GM18867 (cell line): ENCODE results near the gene LMF1.

Experiments used
- ATAC-seq: cut with Tn5 transposase; IDR thresholded peaks from one replicate; pipeline ENCODE4 v1.9.1; 2021; ENCODE audit warnings: mild to moderate bottlenecking, moderate library complexity; ENCODE audit not compliant: unreplicated experiment

LMF1 gene

GRCh38 chr16:931626-932500 is 38.9 kb downstream of the LMF1 start:
- ATAC-seq: no peak

DNA sequence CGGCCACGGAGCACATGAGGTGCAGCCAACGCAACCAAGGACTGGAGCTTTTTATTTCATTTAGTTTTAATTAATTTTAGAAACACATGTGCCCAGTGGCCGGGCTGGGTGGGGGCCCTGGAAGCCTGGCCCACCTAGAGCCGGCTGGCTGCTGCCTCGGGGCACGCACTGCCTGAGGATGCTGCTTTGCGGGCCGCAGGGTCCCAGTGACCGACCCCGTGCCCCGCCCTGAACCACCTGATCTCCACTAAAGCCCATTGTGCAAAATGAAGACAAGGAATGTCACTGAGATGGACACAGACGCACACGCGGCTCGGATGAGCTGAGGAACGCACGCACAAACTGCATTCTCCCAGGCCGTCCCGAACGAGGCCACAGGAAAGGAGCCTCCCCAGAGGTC is 39.6 kb downstream of the LMF1 start:
- ATAC-seq: no peak

DNA sequence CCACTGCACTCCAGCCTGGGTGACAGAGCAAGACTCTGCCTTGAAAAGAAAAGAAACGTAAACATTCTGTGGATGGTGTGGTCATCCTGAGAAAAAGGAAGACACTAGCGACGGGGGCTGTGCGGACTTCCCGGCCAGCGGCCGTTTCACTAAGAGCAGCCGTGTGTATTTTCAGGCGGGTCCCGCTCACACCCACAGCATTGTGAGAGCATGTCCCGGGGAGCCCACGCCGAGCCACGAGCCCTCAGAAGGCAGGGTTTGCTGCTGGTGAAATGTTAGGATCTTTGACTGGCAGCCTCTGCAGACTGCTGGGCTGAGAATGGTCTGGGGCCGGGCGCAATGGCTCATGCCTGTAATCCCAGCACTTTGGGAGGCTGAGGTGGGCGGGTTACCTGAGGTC is 40.3 kb downstream of the LMF1 start:
- no peak for ATAC-seq

GRCh38 chr16:930076-930475 is 40.7 kb downstream of the LMF1 start:
- no peak for ATAC-seq

- no peak for ATAC-seq
Observed at GRCh38 chr16:929227-930073, 41.3 kb downstream of the LMF1 start.

- ATAC-seq: no peak
Observed at GRCh38 chr16:928526-928925, 42.3 kb downstream of the LMF1 start.

GRCh38 chr16:927931-928330 is 42.9 kb downstream of the LMF1 start:
- no peak for ATAC-seq

GRCh38 chr16:927406-927805 is 43.4 kb downstream of the LMF1 start:
- no peak for ATAC-seq

- ATAC-seq: no peak
Observed at GRCh38 chr16:926715-927114, 44.1 kb downstream of the LMF1 start.

DNA sequence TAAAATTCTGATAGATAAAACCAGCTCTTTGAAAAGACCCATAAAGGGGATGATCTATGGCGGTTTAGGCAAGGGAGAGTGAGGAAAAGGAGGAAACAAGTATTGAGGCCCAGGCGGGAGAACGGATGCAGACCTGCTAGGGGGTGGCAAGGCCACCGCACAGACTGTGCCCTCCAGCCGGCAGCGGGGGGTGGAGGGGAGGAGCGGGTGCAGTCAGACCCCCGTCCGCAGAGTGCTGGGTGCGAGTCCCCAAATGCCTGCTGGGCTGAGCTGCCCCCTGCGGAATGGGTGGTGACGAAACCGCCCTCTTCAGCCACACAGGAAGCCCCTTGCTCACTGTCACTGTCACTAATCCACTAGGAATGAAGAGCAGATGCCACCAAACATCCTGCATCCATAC is 46.0 kb downstream of the LMF1 start:
- no peak for ATAC-seq

DNA sequence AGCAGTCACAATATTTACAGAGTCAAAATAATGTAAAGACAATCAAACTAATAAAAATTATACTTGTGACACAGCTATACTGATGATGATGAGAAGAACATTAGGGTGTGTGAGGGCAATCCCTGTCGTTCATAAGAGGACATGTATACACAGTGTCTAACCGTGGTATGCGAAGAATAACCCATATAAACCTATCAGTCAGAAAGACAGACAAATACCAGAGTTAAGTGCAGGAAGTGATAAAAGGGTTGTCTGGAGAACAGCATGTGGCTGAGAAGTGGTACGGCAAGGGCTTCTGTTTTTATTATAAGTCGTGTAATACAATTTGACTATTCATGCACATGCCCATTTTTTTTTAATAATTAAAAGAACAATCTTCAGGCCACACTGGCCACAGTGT is 46.7 kb downstream of the LMF1 start:
- ATAC-seq: no peak

DNA sequence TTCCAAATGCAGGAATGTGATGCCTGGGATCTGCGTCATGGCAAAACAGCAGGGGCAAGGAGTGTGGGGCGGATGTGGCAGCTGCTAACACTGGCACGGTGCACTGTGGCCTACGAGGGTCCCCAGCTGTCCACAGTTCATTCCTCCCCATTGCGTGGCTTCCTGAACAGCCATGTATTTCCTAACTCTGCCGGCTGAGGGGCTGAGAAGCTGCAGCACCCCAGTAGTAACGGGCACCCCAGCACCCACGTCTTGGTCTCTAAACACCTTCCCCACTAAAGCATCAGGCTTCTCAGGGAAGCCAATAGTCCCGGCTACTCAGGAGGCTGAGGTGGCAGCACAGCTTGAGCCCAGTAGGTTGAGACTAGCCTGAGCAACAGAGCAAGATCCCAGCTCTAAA is 47.6 kb downstream of the LMF1 start:
- no peak for ATAC-seq

DNA sequence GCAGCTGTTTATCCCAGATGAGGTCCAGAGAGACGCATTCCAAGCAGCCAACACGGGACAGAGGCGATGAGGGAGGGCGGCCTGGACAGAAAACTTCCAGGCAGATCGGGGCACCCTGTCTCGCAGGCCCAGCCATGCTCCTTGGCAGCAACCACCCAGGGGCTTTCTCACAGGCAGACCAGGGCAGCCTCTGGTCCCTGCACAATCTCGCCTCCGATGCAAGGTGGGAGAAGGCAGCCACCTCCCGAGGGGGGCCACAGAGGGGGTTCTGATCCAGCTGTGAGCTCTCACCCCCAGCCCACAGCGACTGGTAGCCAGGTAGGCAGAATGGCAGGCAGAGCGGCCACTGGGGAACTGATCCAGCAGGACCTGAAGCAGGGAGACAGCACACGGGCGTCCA is 48.7 kb downstream of the LMF1 start:
- no peak for ATAC-seq

DNA sequence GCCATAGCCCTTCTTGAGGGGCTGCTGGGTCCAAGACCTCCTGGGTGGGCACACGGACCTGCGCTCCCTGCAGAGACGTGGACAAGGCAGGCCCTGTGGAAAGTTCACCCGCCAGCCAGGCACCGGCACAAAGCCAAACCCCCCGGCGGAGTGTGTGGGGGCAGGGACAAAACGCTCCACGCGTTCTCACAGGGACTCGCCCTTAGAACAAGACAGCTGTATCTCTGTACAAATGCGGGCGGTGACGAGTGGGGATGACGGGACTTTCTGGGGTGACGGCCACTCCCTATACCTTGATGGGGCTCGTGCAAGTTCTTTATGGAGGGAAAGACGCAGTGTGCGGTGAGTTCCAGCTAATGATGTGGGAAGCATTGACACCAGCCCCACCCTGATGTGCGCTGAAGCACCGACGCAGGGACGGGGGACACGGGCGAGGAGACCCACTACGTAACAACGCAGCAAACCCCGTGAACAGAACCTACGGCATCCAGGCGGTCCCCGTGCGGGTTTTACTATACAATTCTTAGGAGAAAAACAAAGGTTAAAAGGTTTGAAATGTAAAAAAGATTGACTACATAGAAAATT is 49.4 kb downstream of the LMF1 start:
- ATAC-seq: no peak

- ATAC-seq: no peak
Observed at GRCh38 chr16:920717-921116, 50.1 kb downstream of the LMF1 start.

DNA sequence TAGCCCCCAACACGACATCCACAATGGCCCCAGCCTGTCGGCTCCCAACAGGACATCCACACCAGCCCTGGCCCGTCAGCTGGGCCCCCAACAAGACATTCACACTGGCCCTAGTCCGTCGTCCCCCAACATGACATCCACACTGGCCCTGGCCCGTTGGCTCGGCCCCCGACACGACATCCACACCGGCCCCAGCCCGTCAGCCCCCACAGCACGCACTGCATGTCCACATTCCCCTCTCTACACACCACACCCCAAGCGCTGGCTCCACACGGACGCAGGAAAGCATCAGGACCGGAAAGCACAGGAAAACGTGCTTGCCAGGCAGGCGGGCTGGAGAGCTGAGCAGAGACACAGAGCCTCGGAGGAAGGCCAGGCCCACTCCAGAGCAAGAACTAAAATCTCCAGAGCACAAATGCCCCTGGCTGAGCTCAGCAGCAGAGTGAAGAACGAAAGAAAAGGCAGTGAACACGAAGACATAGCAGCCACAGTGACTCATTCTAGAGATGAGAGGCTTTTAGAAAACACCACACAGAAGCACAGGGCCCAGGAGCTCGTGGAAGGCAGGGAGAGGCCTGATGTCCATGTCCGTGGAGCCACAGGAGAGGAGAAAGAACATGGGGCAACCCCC is 50.6 kb downstream of the LMF1 start:
- ATAC-seq: no peak

- no peak for ATAC-seq
Observed at GRCh38 chr16:919658-920050, 51.1 kb downstream of the LMF1 start.

GRCh38 chr16:918741-919657 is 51.8 kb downstream of the LMF1 start:
- no peak for ATAC-seq

DNA sequence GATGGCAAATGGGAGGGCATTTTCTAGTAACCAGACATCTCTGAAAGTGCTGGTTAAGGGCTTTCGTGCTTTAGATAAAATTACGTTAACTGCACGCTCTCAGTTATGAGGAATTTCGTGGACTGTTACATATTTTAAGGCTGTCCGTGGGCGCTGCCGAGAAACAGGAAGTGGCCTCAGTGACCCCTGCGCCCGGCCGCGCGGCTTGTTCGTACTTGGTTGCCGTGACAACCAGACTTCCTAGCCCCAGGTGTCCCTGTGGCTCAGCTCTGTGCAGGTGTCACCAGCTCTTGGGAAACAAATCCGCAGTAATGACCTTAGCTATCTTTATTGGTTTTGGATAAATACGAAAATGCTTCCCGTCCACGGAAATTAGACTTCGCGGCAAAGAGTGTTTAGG is 52.7 kb downstream of the LMF1 start:
- ATAC-seq: no peak

DNA sequence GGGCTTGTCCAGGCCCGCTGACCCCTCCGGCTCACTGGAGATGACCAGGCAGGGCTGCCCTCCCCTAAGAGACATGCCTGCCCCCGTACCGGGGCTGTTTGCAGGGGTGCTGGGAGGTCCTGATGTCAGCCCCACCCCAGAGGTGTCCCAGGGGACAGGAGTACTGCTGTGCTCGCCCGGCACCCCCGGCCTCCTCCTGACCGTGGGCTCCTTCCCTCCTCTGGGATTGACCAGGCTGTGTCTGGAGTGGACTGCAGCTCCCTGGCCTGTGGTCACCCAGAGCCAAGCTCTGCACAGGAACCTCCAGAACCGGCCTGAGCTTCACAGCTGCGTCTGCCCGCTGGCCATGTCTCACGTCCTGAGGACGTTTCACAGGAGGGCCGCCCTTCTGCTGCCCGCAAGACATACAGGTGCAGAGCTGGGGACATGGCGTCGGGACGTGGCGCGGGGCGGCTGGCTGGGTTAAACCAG is 53.2 kb downstream of the LMF1 start:
- no peak for ATAC-seq
